CD4-positive, alpha-beta T cell (primary cell): ENCODE data around the gene RIC8A. TPM values are rescaled to one million over a fixed set of nuclear protein-coding genes. Genes with fewer than 3 reads are reported as not detected.
A peak's percentile ranks its signal among the peaks of the same experiment; 100 is the strongest.

Experiments used
- ATAC-seq: fragments of 200-7000 bp; cut with Tn5 transposase; one replicate; pipeline ENCODE4 v1.10.0; 2022; ENCODE audit warnings: mild to moderate bottlenecking; ENCODE audit not compliant: poor library complexity
- CTCF ChIA-PET: fragments of 350-600 bp; sonication (Branson Sonifier 250); formaldehyde crosslinking; loops from one replicate; lab custom pipeline; 2021; ENCODE audit warnings: antibody characterized with exemption, inconsistent platforms; lab: Charles Lee
- POLR2A ChIA-PET: fragments of 350-600 bp; sonication (Branson Sonifier 250); formaldehyde crosslinking; loops from one replicate; lab custom pipeline; 2021; ENCODE audit warnings: antibody characterized with exemption, inconsistent platforms; lab: Charles Lee
- DNase-seq, 14 experiments: peaks; one replicate each; pipeline ENCODE4 v3.0.0-alpha.2; 2013 to 2020; ENCODE audit warnings: mixed read lengths in 2 of 14
- H3K27ac ChIP-seq, 2 donors: one replicate each; pipeline versions ENCODE4 v1.5.1 to v1.7.0; 2013; ENCODE audit warnings: low read length in 2 of 2, low read depth in 1 of 2, mild to moderate bottlenecking in 1 of 2
- H3K27me3 ChIP-seq, 2 experiments: 1 replicate in 1 of 2; 2 replicates in 1 of 2; pipeline versions ENCODE4 v1.6.1 to v1.7.0; 2013; ENCODE audit warnings: low read length in 2 of 2, control low read depth in 1 of 2, mild to moderate bottlenecking in 1 of 2, moderate library complexity in 1 of 2; ENCODE audit not compliant: insufficient read depth in 2 of 2, control insufficient read depth in 1 of 2
- H3K36me3 ChIP-seq: one replicate; pipeline ENCODE4 v1.6.1; 2013; ENCODE audit warnings: low read length, control low read depth; ENCODE audit not compliant: insufficient read depth
- H3K4me1 ChIP-seq: one replicate; pipeline ENCODE4 v1.6.1; 2013; ENCODE audit warnings: low read length, control low read depth; ENCODE audit not compliant: insufficient read depth
- H3K4me3 ChIP-seq: one replicate; pipeline ENCODE4 v1.5.1; 2013; ENCODE audit warnings: mild to moderate bottlenecking, low read length, moderate library complexity
- H3K9me3 ChIP-seq, 2 experiments: 1 replicate in 1 of 2; 2 replicates in 1 of 2; pipeline versions ENCODE4 v1.6.1 to v1.7.0; 2013; ENCODE audit warnings: low read length in 2 of 2, mild to moderate bottlenecking in 2 of 2, control low read depth in 1 of 2, moderate library complexity in 1 of 2; ENCODE audit not compliant: control insufficient read depth in 1 of 2, insufficient read depth in 1 of 2
- H3K27ac Mint-ChIP-seq: one replicate; pipeline ENCODE4 v1.8.0; 2020; ENCODE audit warnings: mixed read lengths
- H3K27me3 Mint-ChIP-seq: one replicate; pipeline ENCODE4 v1.8.0; 2021; ENCODE audit warnings: mixed read lengths
- H3K36me3 Mint-ChIP-seq: one replicate; pipeline ENCODE4 v1.8.0; 2021; ENCODE audit warnings: low read depth, mixed read lengths
- H3K4me1 Mint-ChIP-seq: one replicate; pipeline ENCODE4 v1.8.0; 2021; ENCODE audit warnings: low read depth, mixed read lengths
- H3K4me3 Mint-ChIP-seq: one replicate; pipeline ENCODE4 v1.8.0; 2020; ENCODE audit warnings: mild to moderate bottlenecking, mixed read lengths
- H3K9me3 Mint-ChIP-seq: one replicate; pipeline ENCODE4 v1.8.0; 2020; ENCODE audit warnings: mixed read lengths
- CTCF ChIP-seq: fragments of 200-600 bp; IDR thresholded peaks from one replicate; pipeline ENCODE4 v1.8.0; 2022; ENCODE audit warnings: antibody characterized with exemption, mild to moderate bottlenecking
- intact Hi-C, 2 experiments: fragments of 100-400 bp; cut with DNase I in 1 of 2; cut with micrococcal nuclease in 1 of 2; formaldehyde crosslinking; loops; one replicate each; pipeline versions ENCODE4 v1.15.1 to v1.9.0; 2023 to 2025; cut with DNase I, micrococcal nuclease
- total RNA-seq, 174 experiments: library from RNA in 2 of 174; stranded (reverse) in 2 of 174; gene quantifications; one replicate each; pipeline ENCODE4 v1.2.3 and lab custom pipeline; 2021 to 2026

The RIC8A gene
- total RNA-seq, 2 experiments from 2014 or later, result 99.6 to 104 TPM

- H3K4me1 ChIP-seq, result peaks cover 57% of the 10 kb centered on the region
- H3K4me3 ChIP-seq, result peak overlapping the region; percentile 69
- H3K27ac ChIP-seq, result peak overlapping the region; percentile 40 to 62
- H3K36me3 ChIP-seq, result peaks cover 66% of the 10 kb centered on the region
- Mint-ChIP-seq H3K4me1 (peaks cover 40% of the 10 kb centered on the region), H3K9me3 (no peaks in the 10 kb centered on the region), H3K27ac (peak overlapping the region; percentile 99), H3K27me3 (no peaks in the 10 kb centered on the region), H3K36me3 (peaks cover 91% of the 10 kb centered on the region), H3K4me3 (peak overlapping the region; percentile 95)
- no peaks in the 10 kb centered on the region for H3K9me3 ChIP-seq
- DNase-seq (peak in 2 of 14 experiments; percentile 33 to 45), ATAC-seq (no peak)
- intact Hi-C loops, result loop anchor here (5.0 to 10.0 kb wide), 7 partner anchors 43 to 1535 kb away; partner anchors contain the start of genes IFITM1 (in 1 of the 2), PTDSS2 (in 1 of the 2) and RNH1 (in 1 of the 2)
- TF ChIP-seq CTCF, result no peak
- no peaks in the 10 kb centered on the region for H3K27me3 ChIP-seq
- ChIA-PET POLR2A (interaction anchor here (1.1 to 3.7 kb wide), 8 partner anchors 26 to 297 kb away, joined by 3 to 79 read pairs (median 3); partner anchors contain the start of genes PSMD13, PTDSS2 and SIRT3), CTCF (interaction anchor here (1.3 kb wide), 1 partner anchor 239 kb away, joined by 3 read pairs; no protein-coding TSS in a partner anchor)
Observed at GRCh38 chr11:209275-210121, 2.0 kb downstream of the RIC8A start.

DNA sequence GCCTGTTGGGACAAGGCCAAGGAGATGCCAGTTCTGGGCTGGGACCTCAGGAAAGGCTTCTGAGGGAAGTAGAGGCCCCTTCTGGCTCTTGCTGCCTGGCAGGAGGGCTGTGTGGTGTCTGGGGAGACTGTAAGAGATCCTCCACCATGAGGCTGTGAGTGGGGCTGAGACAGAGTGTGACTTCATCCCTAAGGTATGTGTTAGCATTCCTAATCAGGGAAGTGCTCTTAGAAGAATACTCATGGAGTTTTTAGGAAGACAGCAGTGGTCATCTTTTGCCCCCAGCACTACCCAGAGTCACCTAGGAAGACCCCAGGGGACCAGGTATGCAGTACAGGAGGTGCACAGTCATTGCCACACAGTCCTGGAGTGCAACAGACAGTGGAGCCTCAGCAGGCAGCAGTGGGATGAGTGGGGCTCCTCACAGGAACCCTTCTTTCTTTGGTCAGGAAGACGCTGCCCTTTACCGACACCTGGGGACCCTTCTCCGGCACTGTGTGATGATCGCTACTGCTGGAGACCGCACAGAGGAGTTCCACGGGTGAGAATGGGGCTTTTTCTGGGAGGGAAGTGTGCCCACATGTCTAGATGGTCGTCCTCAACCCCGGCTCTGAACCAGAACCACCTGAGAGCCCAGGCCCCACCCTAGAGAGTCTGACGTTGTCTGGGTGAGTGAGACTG, 2.8 kb downstream of the RIC8A start:
- H3K9me3 Mint-ChIP-seq, result no peaks in the 10 kb centered on the region
- H3K36me3 Mint-ChIP-seq, result peaks cover 92% of the 10 kb centered on the region
- Histone ChIP-seq H3K4me1 (peaks cover 49% of the 10 kb centered on the region), H3K27ac (peak overlapping the region in 1 of 2 donors; percentile 4), H3K27me3 (no peaks in the 10 kb centered on the region), H3K36me3 (peaks cover 64% of the 10 kb centered on the region), H3K9me3 (no peaks in the 10 kb centered on the region), H3K4me3 (no peak overlapping the region)
- peak in 2 of 14 experiments; percentile 19 to 25 for DNase-seq
- H3K4me3 Mint-ChIP-seq, result peak overlapping the region; percentile 95
- TF ChIP-seq CTCF, result no peak
- H3K27me3 Mint-ChIP-seq, result no peaks in the 10 kb centered on the region
- CTCF ChIA-PET, result no interaction called here
- ATAC-seq, result no peak
- peak overlapping the region; percentile 99 for H3K27ac Mint-ChIP-seq
- intact Hi-C loops, result loop anchor here in 1 of 2 experiments (10.0 kb wide), 1 partner anchor 1535 kb away; no protein-coding TSS in a partner anchor
- H3K4me1 Mint-ChIP-seq, result peaks cover 36% of the 10 kb centered on the region
- POLR2A ChIA-PET, result interaction anchor here (1.1 to 3.7 kb wide), 3 partner anchors 25 to 296 kb away, joined by 3 to 79 read pairs (median 3); partner anchors contain the start of genes PSMD13 and SIRT3

DNA sequence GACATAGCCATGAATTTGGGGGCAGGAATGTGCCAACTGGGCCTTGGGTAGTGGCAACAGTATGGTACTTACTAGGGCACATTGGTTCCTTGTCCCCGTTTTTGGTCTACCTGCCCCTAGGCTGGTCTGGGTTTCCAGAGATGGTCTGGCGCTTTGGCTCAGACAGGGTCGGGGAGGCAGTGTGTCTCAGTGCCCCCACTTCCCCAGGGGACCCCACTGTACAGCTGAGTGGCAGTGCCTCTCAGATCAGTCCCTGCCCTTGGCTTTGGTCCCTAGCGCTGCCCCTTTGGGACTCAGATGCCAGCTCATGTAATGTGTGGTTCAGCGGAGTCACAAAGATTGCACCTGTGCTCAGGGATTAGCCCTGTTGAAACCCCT, 3.3 kb downstream of the RIC8A start:
- Mint-ChIP-seq H3K36me3 (peaks cover 93% of the 10 kb centered on the region), H3K4me3 (peak overlapping the region; percentile 75), H3K4me1 (peaks cover 33% of the 10 kb centered on the region), H3K27me3 (no peaks in the 10 kb centered on the region), H3K9me3 (no peaks in the 10 kb centered on the region), H3K27ac (peak overlapping the region; percentile 76)
- no peak for DNase-seq
- Histone ChIP-seq H3K27ac (no peak overlapping the region), H3K9me3 (no peaks in the 10 kb centered on the region), H3K36me3 (peaks cover 64% of the 10 kb centered on the region), H3K4me1 (peaks cover 44% of the 10 kb centered on the region), H3K27me3 (no peaks in the 10 kb centered on the region), H3K4me3 (no peak overlapping the region)
- CTCF ChIA-PET, result no interaction called here
- ATAC-seq, result no peak
- intact Hi-C loops, result loop anchor here in 1 of 2 experiments (10.0 kb wide), 1 partner anchor 1534 kb away; no protein-coding TSS in a partner anchor
- no peak for TF ChIP-seq CTCF
- POLR2A ChIA-PET, result no interaction called here
